ENCODE results near the gene ZC3H14.

- TF ChIP-seq RBBP5 (IDR thresholded peaks at IDR 0.05; ENCODE audit: borderline replicate concordance, insufficient read depth, low read length, poor library complexity, severe bottlenecking) (no peak), KDM4B (IDR thresholded peaks at IDR 0.05; ENCODE audit: borderline replicate concordance in 2 of 2, low read depth in 1 of 2) (no peak), ZKSCAN1 (IDR thresholded peaks at IDR 0.05; ENCODE audit: low read depth, low read length) (no peak), EZH2 (IDR thresholded peaks at IDR 0.05; ENCODE audit: borderline replicate concordance, low read depth, low read length) (no peak), CREB1 (IDR thresholded peaks at IDR 0.05) (no peak), CREB1 (CRISPR knock-in tag; IDR thresholded peaks at IDR 0.05) (no peak), CTCF (IDR thresholded peaks at IDR 0.05 in 2 of 3, conservative IDR thresholded peaks at IDR 0.05 in 1 of 3; ENCODE audit: insufficient read depth in 2 of 3, low read depth in 1 of 3, low read length in 3 of 3) (no peak), MCM5 (IDR thresholded peaks at IDR 0.05; ENCODE audit: low read depth) (no peak), NCOA6 (IDR thresholded peaks at IDR 0.05) (no peak), POLR2AphosphoS5 (IDR thresholded peaks at IDR 0.05; ENCODE audit: control insufficient read depth, insufficient read depth, low read depth, low read length) (no peak), PATZ1 (CRISPR knock-in tag; IDR thresholded peaks at IDR 0.05; ENCODE audit: borderline replicate concordance) (no peak), MLLT1 (IDR thresholded peaks at IDR 0.05) (no peak)
Observed at GRCh38 chr14:88553886-88554456, 8.9 kb upstream of the ZC3H14 start.

All from K562 (cell line).